Measurements from ENCODE around the gene TNFAIP8L3.

TNFAIP8L3 gene

DNA sequence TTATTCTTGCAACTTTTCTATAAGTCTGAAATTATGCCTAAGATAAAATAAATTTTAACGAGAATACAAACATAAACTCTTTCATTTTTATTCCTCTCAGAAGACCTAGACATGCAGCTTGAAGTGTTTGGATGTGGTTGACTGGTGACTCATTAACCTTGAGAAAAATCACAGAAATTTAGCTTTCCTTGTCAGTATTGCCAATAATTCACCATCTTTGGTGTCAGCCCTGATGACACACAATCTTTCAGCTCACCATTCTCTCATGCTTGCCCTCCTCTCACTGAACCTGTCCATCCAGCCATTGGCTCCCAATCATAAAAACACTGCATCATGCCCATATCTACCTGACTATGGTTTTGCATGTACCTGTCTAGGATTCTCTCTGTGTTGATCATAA lies 22.6 kb upstream of the TNFAIP8L3 start:
- peaks cover 5% of the 10 kb centered on the region for H3K4me1 ChIP-seq (ENCODE audit: control insufficient read depth, insufficient read depth, low read length)
- H3K27ac ChIP-seq (ENCODE audit: low read length) = no peak overlapping the region
- H3K4me3 ChIP-seq (ENCODE audit: low read length in 2 of 2) = no peak overlapping the region
- no peaks in the 10 kb centered on the region for H3K9me3 ChIP-seq (ENCODE audit: control insufficient read depth in 2 of 2, low read length in 2 of 2)
- H3K36me3 ChIP-seq (ENCODE audit: control insufficient read depth in 2 of 2, insufficient read depth in 2 of 2, low read length in 2 of 2) = no peaks in the 10 kb centered on the region
- no peaks in the 10 kb centered on the region for H3K27me3 ChIP-seq (ENCODE audit: control insufficient read depth in 1 of 2, insufficient read depth in 2 of 2, low read length in 2 of 2)
- H3K9ac ChIP-seq (ENCODE audit: low read length in 2 of 2) = no peak overlapping the region

DNA sequence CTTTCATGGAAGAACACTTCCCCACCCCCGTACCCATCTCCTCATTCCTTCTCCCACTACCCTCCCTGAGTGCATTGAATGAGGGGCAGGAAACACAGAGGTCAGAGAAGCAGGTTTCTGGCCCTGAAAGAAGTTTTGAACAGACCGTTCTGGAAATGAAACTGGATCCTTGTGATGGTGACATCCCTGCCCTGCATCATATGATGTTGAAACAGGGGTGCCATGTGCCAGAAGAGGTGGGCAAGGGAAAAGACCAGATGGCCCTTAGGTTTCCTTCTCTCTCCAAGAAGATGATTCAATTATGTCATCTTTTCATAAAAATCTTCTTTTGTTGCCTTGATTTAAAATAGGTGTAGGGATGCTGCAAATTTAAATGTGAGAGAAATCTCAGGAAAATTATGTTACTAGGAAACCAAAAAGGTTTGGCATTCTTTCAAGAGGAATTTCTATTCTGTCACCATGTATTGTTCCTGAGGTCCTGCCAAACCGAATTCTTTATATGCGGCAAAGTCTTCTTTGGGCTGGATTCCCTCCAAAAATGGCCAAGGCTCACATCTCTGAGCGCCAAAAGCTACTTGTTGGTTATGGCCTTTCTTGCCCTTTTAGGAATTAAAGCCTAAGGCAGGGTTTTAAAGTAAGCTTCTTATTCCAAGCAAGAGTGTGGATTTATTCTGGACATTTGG lies 19.9 kb upstream of the TNFAIP8L3 start:
- Histone ChIP-seq H3K36me3 (ENCODE audit: control insufficient read depth in 2 of 2, insufficient read depth in 2 of 2, low read length in 2 of 2) (no peaks in the 10 kb centered on the region), H3K9me3 (ENCODE audit: control insufficient read depth in 2 of 2, low read length in 2 of 2) (no peaks in the 10 kb centered on the region), H3K4me3 (ENCODE audit: low read length in 2 of 2) (no peak overlapping the region), H3K4me1 (ENCODE audit: control insufficient read depth, insufficient read depth, low read length) (peaks cover 3% of the 10 kb centered on the region), H3K27me3 (ENCODE audit: control insufficient read depth in 1 of 2, insufficient read depth in 2 of 2, low read length in 2 of 2) (no peaks in the 10 kb centered on the region), H3K27ac (ENCODE audit: low read length) (no peak overlapping the region), H3K9ac (ENCODE audit: low read length in 2 of 2) (no peak overlapping the region)

DNA sequence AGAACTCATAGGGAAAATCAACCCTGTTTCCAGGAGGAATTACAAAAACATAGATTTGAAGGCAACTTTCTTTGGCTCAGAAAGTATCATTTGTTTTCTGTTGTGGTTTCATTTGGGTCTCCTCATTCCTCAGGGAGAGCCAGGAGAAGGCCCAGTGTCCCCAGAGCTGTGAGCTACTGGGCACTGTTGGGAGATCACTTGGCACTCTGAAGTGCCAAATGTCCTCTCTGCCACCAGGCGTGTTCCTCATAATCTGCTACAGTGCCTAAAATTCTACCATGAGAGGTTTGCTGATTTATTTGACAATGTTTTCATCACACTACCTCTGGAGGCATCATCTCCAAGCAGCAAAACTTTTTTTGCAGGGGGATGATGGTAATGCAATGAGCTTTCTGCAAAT lies 17.4 kb upstream of the TNFAIP8L3 start:
- Histone ChIP-seq H3K4me3 (ENCODE audit: low read length in 2 of 2) (no peak overlapping the region), H3K4me1 (ENCODE audit: control insufficient read depth, insufficient read depth, low read length) (peaks cover 17% of the 10 kb centered on the region), H3K9ac (ENCODE audit: low read length in 2 of 2) (no peak overlapping the region), H3K36me3 (ENCODE audit: control insufficient read depth in 2 of 2, insufficient read depth in 2 of 2, low read length in 2 of 2) (no peaks in the 10 kb centered on the region), H3K27ac (ENCODE audit: low read length) (no peak overlapping the region), H3K9me3 (ENCODE audit: control insufficient read depth in 2 of 2, low read length in 2 of 2) (no peaks in the 10 kb centered on the region), H3K27me3 (ENCODE audit: control insufficient read depth in 1 of 2, insufficient read depth in 2 of 2, low read length in 2 of 2) (no peaks in the 10 kb centered on the region)

DNA sequence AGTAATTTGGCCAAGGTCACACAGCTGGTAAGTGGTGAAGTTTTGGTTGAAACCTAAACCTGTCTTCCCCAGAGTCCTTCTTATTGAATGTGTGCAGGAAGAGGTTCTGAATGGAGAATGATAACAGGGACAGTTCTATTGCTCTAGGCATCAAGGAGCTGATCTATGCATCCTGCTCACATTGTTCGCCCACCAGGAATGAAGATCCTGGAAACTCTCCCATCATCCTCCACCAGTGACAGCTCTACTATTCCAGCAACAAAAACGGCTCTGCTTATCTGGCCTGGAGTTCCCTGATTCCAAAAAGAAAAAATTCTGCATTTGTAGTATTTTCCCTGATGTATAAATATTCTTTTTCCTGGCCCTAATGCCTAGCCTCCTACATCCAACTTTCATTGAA lies 16.4 kb upstream of the TNFAIP8L3 start:
- H3K27me3 ChIP-seq (ENCODE audit: control insufficient read depth in 1 of 2, insufficient read depth in 2 of 2, low read length in 2 of 2) = no peaks in the 10 kb centered on the region
- H3K4me1 ChIP-seq (ENCODE audit: control insufficient read depth, insufficient read depth, low read length) = peaks cover 17% of the 10 kb centered on the region
- H3K36me3 ChIP-seq (ENCODE audit: control insufficient read depth in 2 of 2, insufficient read depth in 2 of 2, low read length in 2 of 2) = no peaks in the 10 kb centered on the region
- H3K9me3 ChIP-seq (ENCODE audit: control insufficient read depth in 2 of 2, low read length in 2 of 2) = no peaks in the 10 kb centered on the region
- no peak overlapping the region for H3K27ac ChIP-seq (ENCODE audit: low read length)
- H3K4me3 ChIP-seq (ENCODE audit: low read length in 2 of 2) = no peak overlapping the region
- no peak overlapping the region for H3K9ac ChIP-seq (ENCODE audit: low read length in 2 of 2)

DNA sequence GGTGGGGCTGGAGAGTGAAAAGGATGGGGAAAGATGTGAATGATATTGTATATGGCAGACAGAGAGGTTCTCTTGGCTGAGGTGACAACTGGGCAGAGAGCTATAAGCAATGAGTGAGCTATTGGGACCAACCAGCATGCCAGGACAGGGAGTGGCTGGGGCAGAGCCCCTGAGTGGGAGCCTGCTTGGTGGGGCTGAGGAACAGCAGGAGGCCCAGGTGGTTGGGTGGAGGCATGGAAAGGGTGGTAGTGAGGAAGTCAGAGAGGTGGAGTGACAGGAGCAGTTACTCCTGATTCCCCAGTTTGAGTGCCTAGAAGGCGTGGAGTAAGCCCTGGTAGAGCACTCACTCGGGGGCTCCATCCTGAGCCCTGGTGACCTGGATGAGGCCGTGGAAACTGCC lies 15.5 kb upstream of the TNFAIP8L3 start:
- H3K27ac ChIP-seq (ENCODE audit: low read length) = no peak overlapping the region
- H3K4me1 ChIP-seq (ENCODE audit: control insufficient read depth, insufficient read depth, low read length) = peaks cover 17% of the 10 kb centered on the region

DNA sequence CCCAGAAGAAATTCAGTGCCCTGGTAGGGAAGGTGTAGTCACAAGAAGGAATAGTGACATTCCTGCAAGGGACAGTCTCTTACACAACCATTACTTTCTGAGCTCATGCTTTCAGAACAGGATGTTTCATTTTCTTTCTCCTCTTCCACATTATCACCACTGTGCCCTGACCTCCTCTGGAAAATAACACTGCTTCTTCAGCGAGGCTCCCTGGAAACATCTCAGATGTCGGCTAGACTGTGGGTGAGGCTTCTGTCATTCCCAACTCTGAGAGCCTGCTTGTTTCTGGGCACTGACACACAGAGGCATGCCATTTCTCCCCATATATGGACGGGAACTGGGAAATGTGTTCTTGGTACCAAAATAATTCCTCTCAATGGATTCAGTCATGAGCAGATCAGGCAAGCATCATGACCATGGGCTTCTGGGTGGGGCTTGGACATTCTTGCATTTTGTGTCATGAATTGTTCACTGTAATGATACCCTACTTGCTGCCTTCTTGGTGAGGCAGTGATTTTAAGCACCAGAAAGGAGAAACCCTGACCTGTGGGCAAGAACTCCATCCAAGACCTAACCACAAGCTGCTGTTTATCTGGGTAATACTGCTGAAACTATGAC lies 14.3 kb upstream of the TNFAIP8L3 start:
- Histone ChIP-seq H3K9ac (ENCODE audit: low read length in 2 of 2) (peak overlapping the region in 1 of 2 donors; percentile 55), H3K27me3 (ENCODE audit: control insufficient read depth in 1 of 2, insufficient read depth in 2 of 2, low read length in 2 of 2) (peaks cover 0 to under 1% of the 10 kb centered on the region in 2 donors), H3K4me3 (ENCODE audit: low read length in 2 of 2) (peak overlapping the region in 1 of 2 donors; percentile 36), H3K4me1 (ENCODE audit: control insufficient read depth, insufficient read depth, low read length) (peaks cover 24% of the 10 kb centered on the region), H3K36me3 (ENCODE audit: control insufficient read depth in 2 of 2, insufficient read depth in 2 of 2, low read length in 2 of 2) (no peaks in the 10 kb centered on the region), H3K9me3 (ENCODE audit: control insufficient read depth in 2 of 2, low read length in 2 of 2) (no peaks in the 10 kb centered on the region), H3K27ac (ENCODE audit: low read length) (peak overlapping the region; percentile 53)

More for the DNA sequence above, 15.5 kb upstream of the TNFAIP8L3 start:
- Histone ChIP-seq H3K27me3 (ENCODE audit: control insufficient read depth in 1 of 2, insufficient read depth in 2 of 2, low read length in 2 of 2) (no peaks in the 10 kb centered on the region), H3K9ac (ENCODE audit: low read length in 2 of 2) (no peak overlapping the region), H3K36me3 (ENCODE audit: control insufficient read depth in 2 of 2, insufficient read depth in 2 of 2, low read length in 2 of 2) (no peaks in the 10 kb centered on the region), H3K4me3 (ENCODE audit: low read length in 2 of 2) (no peak overlapping the region), H3K9me3 (ENCODE audit: control insufficient read depth in 2 of 2, low read length in 2 of 2) (no peaks in the 10 kb centered on the region)

DNA sequence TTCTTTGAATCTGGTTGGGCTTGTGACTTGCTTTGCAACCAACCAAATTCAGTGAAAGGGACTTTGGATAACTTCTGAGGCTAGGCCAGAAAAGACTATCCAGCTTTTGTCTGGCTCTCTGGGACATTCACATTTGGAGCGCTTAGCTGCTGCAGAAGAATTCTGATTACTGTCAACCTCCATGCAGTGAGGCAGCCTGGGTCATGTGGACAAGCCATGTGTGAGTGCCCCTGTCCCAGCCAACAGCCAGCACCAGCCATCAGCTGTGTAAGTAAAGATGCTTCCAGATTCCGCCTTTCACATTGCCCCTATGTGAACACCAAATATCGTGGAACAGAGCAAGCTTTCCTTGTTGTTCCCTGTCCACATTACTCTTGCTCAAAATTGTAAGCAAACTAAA lies 12.9 kb upstream of the TNFAIP8L3 start:
- peaks cover 28% of the 10 kb centered on the region for H3K4me1 ChIP-seq (ENCODE audit: control insufficient read depth, insufficient read depth, low read length)
- no peak overlapping the region for H3K4me3 ChIP-seq (ENCODE audit: low read length in 2 of 2)
- H3K36me3 ChIP-seq (ENCODE audit: control insufficient read depth in 2 of 2, insufficient read depth in 2 of 2, low read length in 2 of 2) = no peaks in the 10 kb centered on the region
- H3K27me3 ChIP-seq (ENCODE audit: control insufficient read depth in 1 of 2, insufficient read depth in 2 of 2, low read length in 2 of 2) = peaks cover 0 to 2% of the 10 kb centered on the region in 2 donors
- no peak overlapping the region for H3K27ac ChIP-seq (ENCODE audit: low read length)
- no peak overlapping the region for H3K9ac ChIP-seq (ENCODE audit: low read length in 2 of 2)
- no peaks in the 10 kb centered on the region for H3K9me3 ChIP-seq (ENCODE audit: control insufficient read depth in 2 of 2, low read length in 2 of 2)

DNA sequence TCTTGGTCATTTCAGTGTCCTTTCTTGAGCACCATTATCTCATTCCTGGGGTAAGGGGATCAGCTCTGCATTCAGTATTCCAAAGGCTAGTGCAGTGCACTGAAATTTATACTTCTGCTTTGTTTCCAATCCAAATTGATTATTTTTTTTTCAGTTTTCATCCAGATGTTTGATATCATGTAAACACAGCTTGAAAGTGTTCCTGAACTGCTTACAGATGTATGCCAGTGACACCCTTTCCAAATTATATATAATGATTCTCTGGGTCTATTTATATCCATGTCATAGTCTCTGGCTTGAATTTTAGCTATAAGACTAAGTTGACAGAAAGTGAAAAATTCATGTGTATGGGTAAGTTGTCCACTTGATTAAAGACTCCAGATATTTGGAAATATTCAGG lies 11.8 kb upstream of the TNFAIP8L3 start:
- no peaks in the 10 kb centered on the region for H3K36me3 ChIP-seq (ENCODE audit: control insufficient read depth in 2 of 2, insufficient read depth in 2 of 2, low read length in 2 of 2)
- H3K27ac ChIP-seq (ENCODE audit: low read length) = no peak overlapping the region
- peaks cover 0 to 2% of the 10 kb centered on the region in 2 donors for H3K27me3 ChIP-seq (ENCODE audit: control insufficient read depth in 1 of 2, insufficient read depth in 2 of 2, low read length in 2 of 2)
- no peak overlapping the region for H3K4me3 ChIP-seq (ENCODE audit: low read length in 2 of 2)
- H3K9ac ChIP-seq (ENCODE audit: low read length in 2 of 2) = no peak overlapping the region
- H3K4me1 ChIP-seq (ENCODE audit: control insufficient read depth, insufficient read depth, low read length) = peaks cover 28% of the 10 kb centered on the region
- no peaks in the 10 kb centered on the region for H3K9me3 ChIP-seq (ENCODE audit: control insufficient read depth in 2 of 2, low read length in 2 of 2)

DNA sequence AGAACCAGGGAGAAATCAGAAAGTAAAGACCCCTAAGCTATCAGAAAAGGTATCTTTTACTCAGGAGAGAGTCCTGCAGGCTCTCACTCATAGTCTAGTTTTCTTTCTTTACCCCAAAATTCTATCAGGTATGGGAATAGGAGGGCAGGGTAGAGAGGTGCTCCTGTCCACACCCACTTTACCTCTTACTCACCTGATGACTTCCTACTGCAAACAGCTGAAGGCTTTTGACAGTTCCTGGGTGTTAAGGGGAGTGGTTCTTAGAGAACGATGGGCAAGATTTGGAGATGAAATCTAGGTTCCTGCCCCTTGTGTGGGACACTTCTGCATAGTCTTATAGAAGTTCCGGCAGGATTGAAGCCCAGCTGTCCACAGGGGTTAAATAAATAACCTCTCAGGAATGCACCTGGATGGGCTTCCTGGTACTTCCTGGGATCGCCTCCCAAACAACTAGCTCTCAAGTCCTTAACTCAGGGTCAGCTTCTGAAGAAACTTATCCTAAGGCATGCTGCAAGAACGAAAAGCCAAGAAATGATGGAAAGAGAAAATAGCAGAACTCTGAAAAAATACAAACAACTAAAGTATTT lies 10.8 kb upstream of the TNFAIP8L3 start:
- H3K9ac ChIP-seq (ENCODE audit: low read length in 2 of 2) = no peak overlapping the region
- peaks cover 28% of the 10 kb centered on the region for H3K4me1 ChIP-seq (ENCODE audit: control insufficient read depth, insufficient read depth, low read length)
- no peak overlapping the region for H3K27ac ChIP-seq (ENCODE audit: low read length)
- H3K9me3 ChIP-seq (ENCODE audit: control insufficient read depth in 2 of 2, low read length in 2 of 2) = no peaks in the 10 kb centered on the region
- no peaks in the 10 kb centered on the region for H3K36me3 ChIP-seq (ENCODE audit: control insufficient read depth in 2 of 2, insufficient read depth in 2 of 2, low read length in 2 of 2)
- no peak overlapping the region for H3K4me3 ChIP-seq (ENCODE audit: low read length in 2 of 2)
- peaks cover 2 to 3% of the 10 kb centered on the region in 2 donors for H3K27me3 ChIP-seq (ENCODE audit: control insufficient read depth in 1 of 2, insufficient read depth in 2 of 2, low read length in 2 of 2)

DNA sequence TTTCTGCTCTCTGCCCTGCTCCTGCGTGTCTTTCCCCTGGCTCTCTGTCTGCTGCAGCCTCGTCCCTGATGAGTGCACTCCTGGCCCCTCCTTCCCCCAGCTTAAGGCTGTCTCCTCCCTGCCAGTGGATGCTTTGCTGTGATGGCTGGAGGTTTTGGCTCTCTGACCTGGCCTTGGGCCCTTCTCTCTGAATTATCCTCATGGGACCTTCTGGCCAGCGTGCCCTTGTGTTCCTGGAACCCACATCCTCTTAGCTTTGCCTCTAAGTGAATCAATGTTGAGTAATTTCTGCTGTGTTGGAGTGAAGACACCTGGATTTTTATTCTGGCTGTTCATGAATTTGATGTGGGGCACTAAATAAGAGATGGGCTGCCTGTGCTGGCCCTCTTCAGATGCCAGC lies 9.8 kb upstream of the TNFAIP8L3 start:
- Histone ChIP-seq H3K36me3 (ENCODE audit: control insufficient read depth in 2 of 2, insufficient read depth in 2 of 2, low read length in 2 of 2) (no peaks in the 10 kb centered on the region), H3K4me1 (ENCODE audit: control insufficient read depth, insufficient read depth, low read length) (peaks cover 26% of the 10 kb centered on the region), H3K27me3 (ENCODE audit: control insufficient read depth in 1 of 2, insufficient read depth in 2 of 2, low read length in 2 of 2) (peaks cover 2 to 3% of the 10 kb centered on the region in 2 donors), H3K9me3 (ENCODE audit: control insufficient read depth in 2 of 2, low read length in 2 of 2) (no peaks in the 10 kb centered on the region), H3K27ac (ENCODE audit: low read length) (no peak overlapping the region), H3K9ac (ENCODE audit: low read length in 2 of 2) (no peak overlapping the region), H3K4me3 (ENCODE audit: low read length in 2 of 2) (no peak overlapping the region)

DNA sequence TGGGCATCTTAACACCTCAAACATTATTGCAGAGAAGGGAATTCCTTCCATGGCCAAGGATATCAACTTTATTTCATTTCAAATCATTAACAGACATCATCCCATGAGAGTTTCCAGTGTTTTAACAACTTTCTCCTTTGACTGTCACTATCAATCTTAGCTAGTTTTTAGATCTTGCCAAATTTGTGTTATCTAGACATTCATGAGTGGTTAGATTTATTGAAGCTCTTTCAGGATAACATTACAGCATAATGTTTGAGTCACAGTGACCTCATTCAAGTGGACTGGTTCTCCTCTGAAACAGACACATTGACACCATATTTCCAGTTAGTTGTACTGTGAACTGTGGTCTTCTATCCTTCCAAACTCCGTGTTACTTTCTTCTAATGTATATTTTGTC lies 8.6 kb upstream of the TNFAIP8L3 start:
- no peaks in the 10 kb centered on the region for H3K9me3 ChIP-seq (ENCODE audit: control insufficient read depth in 2 of 2, low read length in 2 of 2)
- H3K9ac ChIP-seq (ENCODE audit: low read length in 2 of 2) = no peak overlapping the region
- peaks cover 2 to 8% of the 10 kb centered on the region in 2 donors for H3K27me3 ChIP-seq (ENCODE audit: control insufficient read depth in 1 of 2, insufficient read depth in 2 of 2, low read length in 2 of 2)
- H3K36me3 ChIP-seq (ENCODE audit: control insufficient read depth in 2 of 2, insufficient read depth in 2 of 2, low read length in 2 of 2) = no peaks in the 10 kb centered on the region
- H3K27ac ChIP-seq (ENCODE audit: low read length) = no peak overlapping the region
- H3K4me3 ChIP-seq (ENCODE audit: low read length in 2 of 2) = no peak overlapping the region
- H3K4me1 ChIP-seq (ENCODE audit: control insufficient read depth, insufficient read depth, low read length) = peaks cover 16% of the 10 kb centered on the region
